Measurements from ENCODE around the gene SH2D7.

The SH2D7 gene

DNA sequence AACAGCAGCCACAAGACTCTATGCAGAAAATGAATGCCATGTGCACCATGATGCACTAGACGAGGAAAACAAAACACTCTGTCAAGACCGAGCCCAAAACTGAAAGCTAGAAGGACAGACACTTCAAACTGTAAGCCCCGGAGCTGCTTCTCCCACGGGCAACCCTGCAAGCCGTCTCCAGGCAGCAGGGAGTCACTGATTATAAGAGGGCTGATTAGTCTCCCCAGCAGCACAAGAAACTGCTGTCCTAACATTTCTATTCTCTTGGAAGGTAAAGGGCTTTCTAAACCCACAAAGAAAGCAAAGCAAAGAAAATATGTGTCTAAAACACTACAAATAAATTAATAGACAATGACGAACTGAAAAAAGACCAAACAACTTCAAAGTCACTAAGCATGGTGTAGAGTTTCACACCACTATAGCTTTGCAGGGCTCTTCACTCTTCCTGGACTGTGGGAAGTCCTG lies 30.4 kb upstream of the SH2D7 start:
- peak in 1 of 14 donors; percentile 17 for DNase-seq

DNA sequence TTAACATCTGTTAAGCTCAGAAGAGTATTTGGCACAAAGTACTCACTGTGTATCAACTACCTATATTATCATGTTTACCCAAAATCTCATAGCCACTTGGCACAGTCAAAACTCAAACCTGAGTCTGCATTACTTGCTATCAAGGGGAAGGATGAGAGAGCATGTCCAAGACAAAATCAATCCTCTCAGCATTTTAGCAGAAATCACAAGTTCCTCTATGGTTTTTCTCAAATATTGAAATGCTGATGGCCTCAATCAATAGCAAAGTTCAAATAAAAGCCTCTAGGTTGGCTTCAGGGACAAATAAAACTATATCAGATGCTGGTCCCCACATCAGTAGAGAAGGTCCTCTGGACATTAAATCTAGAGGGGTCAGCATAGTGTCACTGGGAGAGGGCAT lies 29.1 kb upstream of the SH2D7 start:
- DNase-seq, result no peak

GRCh38 chr15:78063970-78064385 lies 28.4 kb upstream of the SH2D7 start:
- no peak for DNase-seq

GRCh38 chr15:78064544-78064943 lies 27.8 kb upstream of the SH2D7 start:
- no peak for DNase-seq

- peak in 7 of 14 donors; percentile 22 to 73 (median 48) for DNase-seq
Observed at GRCh38 chr15:78065284-78065872, 27.0 kb upstream of the SH2D7 start.

- DNase-seq, result no peak
Observed at GRCh38 chr15:78065973-78066946, 26.1 kb upstream of the SH2D7 start.

GRCh38 chr15:78067328-78068228 lies 24.8 kb upstream of the SH2D7 start:
- DNase-seq, result no peak

DNA sequence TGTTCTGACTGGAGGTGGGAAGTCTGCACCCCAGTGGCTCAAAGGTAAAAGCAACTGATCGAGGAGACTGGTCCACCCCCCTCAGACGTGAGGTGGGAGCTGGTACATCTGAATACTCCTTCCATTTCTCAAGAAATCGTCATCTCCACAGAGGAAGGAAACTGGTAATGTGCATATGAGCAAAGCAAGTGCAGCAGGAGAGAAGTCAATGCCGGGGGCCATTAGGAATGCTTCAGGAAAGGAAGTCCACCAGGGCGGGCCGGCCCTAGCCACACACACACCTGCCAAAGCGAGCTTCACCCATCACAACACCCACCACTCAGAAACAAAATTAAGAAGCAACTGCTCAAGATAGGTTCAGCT lies 23.3 kb upstream of the SH2D7 start:
- DNase-seq, result no peak

GRCh38 chr15:78069462-78070029 lies 22.8 kb upstream of the SH2D7 start:
- no peak for DNase-seq

DNA sequence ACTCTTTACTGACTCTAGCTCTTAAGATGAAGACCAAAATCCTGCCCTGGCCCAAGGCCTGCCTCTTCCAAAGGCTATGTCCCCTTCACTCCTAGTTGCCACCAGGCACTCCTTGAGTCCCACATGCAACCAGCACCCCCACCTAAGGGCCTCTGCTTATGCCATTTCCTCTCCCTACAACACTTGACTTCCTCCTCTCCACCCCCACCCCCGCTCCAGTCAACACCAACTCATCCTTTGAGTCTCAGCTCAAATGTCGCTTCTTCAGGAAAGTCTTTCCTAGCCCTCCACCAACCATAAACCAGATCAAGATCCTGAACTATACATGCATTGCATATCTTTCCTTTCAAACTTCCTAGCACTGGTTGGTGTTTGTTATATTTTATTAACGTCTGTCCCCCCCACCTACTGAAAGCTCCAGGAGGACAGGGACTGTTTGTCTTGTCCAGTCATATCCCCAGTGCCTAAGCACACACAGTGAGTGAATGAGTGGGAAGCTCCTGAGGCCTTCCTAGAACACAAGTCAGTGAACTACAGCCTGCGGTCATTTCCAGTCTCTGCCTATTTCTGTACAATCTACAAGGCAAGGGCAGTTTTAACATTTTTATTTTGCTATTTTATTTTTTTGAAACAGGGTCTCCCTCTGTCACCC lies 22.2 kb upstream of the SH2D7 start:
- no peak for DNase-seq

- DNase-seq, result no peak
Observed at GRCh38 chr15:78071383-78071782, 21.0 kb upstream of the SH2D7 start.

- peak in 4 of 14 donors; percentile 31 to 65 (median 37) for DNase-seq
Observed at GRCh38 chr15:78072080-78072892, 20.1 kb upstream of the SH2D7 start.

DNA sequence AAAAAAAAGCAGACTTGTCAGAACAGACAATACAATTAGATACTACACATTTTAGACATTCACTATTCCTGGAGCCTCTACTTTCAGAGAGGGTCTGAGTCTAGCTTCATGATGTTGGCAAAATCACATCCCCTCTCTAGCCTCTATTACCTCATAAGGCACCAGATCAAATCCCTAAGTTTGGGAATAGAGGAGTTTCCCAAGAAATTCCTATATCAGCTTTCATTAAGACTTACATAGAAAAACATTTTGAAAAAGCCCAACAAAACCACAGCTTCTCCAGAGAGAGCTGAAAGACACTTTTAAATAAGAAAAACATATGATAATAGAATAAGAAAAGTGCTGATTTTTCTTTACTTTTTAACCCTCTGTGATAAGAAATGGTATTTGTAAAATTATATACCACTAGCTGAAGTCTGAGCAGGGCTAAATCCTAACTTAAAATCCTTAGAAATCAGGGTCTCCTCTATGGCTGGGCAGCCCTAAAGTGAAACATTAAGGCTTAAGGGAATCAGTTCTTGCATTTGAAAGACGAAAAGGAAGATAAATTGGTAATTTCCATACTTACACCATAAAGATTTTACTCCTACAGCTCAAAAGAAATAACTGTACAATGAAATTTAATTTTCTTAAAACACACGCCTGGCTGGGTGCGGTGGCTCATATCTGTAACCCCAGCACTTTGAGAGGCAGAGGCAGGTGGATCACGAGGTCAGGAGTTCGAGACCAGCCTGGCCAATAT lies 19.1 kb upstream of the SH2D7 start:
- no peak for DNase-seq

- DNase-seq, result peak in 1 of 14 donors; percentile 30
Observed at GRCh38 chr15:78075490-78076230, 16.7 kb upstream of the SH2D7 start.

GRCh38 chr15:78076231-78077052 lies 15.9 kb upstream of the SH2D7 start:
- no peak for DNase-seq

- DNase-seq, result peak in 11 of 14 donors; percentile 33 to 78 (median 58)
Observed at GRCh38 chr15:78077053-78077870, 15.1 kb upstream of the SH2D7 start, which contains the start of gene TBC1D2B. Gene TBC1D2B, minus strand, starts transcription at chr15:78077711. Its CDS starts 59 bp downstream, at chr15:78077652.

GRCh38 chr15:78077871-78078210 lies 14.5 kb upstream of the SH2D7 start:
- no peak for DNase-seq

All from C1 segment of cervical spinal cord (tissue), 14 donors.